ENCODE measurements around the gene NLRP5.

DNA sequence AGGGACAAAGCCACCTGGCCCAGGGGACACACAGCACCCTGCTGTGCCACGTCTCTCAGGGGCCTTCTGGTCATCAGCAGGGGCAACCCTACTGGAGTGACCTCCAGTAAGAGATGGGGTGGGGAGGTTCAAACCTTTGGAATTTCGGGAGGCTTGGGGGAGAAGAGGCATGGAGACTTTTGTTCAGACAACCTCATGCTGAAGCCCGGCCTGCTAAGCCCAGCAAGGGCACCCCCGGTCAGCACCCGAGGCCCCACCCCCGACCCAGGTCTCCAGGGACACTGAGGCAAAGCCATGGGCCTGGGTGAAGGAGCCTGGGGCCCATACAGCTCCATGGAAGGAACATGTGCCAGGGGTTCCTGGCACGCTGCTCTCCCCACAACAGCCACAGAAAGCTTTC is 111.2 kb downstream of the NLRP5 start:
- TF ChIP-seq, protein P1, sequence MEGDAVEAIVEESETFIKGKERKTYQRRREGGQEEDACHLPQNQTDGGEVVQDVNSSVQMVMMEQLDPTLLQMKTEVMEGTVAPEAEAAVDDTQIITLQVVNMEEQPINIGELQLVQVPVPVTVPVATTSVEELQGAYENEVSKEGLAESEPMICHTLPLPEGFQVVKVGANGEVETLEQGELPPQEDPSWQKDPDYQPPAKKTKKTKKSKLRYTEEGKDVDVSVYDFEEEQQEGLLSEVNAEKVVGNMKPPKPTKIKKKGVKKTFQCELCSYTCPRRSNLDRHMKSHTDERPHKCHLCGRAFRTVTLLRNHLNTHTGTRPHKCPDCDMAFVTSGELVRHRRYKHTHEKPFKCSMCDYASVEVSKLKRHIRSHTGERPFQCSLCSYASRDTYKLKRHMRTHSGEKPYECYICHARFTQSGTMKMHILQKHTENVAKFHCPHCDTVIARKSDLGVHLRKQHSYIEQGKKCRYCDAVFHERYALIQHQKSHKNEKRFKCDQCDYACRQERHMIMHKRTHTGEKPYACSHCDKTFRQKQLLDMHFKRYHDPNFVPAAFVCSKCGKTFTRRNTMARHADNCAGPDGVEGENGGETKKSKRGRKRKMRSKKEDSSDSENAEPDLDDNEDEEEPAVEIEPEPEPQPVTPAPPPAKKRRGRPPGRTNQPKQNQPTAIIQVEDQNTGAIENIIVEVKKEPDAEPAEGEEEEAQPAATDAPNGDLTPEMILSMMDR (IDR thresholded peaks at IDR 0.05; ENCODE audit: insufficient read depth, low read depth, low read length): no peak
- TF ChIP-seq EZH2 (IDR thresholded peaks at IDR 0.05; ENCODE audit: insufficient read depth, low read length): no peak
